Non-pigmented ciliary epithelial cell (primary cell): Measurements from ENCODE around the gene PHF12.

Experiments
- DNase-seq: peaks from one replicate; pipeline ENCODE4 v3.0.0-alpha.2; 2010; ENCODE audit warnings: low read depth

Gene PHF12

DNA sequence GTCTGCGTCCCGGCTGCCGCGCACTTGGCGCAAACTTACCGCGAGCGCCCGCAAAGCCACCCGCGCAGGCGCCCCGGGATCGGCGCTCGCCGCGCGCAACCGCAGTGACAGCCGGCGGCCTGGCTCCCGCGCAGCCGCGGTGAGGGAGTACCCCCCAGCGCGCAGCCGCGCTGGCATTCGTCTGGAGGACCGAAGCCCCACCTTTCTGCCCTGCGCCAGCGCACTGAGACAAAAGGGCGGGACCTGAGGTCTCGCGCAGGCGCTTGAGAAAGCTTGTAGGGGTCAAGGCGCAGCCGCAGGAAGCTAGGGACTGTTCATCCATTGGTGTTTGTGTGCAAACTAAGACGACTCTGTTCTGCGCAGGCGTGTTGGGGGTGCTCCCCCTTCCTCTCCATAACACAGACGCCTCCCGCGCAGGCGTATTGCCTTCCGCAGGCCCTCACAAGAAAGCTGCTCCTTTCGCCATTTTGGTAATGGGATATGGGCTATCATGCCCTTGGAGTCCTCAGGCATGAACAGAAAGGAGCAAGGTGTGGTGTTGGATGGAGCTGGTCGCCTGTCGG lies at the start of gene PHF12:
PHF12 (minus strand) TSS at position 91 of the 563 bp plus-strand sequence. CDS start 558 bp downstream, outside the sequence.
- DNase-seq, result peak; percentile 100

DNA sequence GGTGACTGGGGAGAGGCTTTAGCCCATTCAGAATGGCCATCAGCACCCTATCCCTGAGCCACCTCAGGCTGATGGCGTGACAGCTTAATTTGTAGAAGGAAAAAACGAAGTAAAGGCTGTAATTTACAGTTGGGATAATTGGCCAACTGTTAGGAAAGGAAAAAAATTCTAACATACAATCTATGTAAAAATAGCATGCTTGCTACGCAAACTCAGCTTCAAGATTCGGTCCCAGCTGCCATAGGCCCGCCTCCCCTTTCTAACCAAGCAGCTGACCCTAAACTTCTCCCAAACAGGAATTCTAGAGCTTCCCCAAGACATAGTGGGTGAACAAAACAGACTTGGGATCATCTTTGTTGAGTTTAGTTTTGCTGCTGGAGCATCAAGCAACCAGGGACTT lies 49.7 kb upstream of the PHF12 start:
- DNase-seq, result no peak

DNA sequence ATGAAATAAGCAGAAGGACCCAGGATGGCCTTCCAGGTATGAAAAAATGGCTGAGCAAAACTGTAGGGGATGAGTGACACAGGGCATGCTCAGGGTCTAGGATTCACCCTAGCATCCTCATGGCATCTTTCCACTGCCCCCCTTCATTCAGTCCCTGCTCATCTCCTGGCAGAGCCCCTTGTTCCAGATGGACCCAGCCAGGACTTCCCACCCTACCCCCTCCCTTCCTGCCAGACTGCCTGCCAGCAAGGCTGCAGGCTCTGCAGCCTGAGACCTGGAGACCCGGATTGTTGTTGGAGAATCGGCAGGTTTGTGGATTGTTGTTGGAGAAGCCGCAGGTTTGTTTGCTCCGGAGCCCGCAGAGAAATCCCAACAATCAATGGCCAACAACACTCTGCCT lies 47.9 kb upstream of the PHF12 start:
- DNase-seq, result no peak

DNA sequence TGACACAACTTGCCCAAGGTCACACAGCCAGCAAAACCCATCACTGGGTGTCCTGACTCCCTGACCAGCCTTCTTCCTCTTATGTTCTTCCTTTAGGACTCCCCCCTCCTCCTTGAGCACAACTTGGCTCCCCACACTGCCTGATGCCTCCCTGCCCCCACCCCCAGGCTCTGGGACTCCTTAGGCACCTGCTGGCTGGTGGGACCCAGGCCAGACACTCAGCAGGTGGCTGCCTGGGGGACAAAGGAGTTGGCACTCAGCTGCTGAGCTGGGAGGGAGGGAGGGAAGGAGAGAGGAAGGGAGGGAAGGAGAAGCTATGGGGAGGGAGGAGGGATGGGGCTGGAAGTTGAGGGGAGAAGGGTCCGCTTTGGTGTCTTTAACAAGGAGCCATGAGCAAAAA lies 46.5 kb upstream of the PHF12 start:
- DNase-seq, result no peak

DNA sequence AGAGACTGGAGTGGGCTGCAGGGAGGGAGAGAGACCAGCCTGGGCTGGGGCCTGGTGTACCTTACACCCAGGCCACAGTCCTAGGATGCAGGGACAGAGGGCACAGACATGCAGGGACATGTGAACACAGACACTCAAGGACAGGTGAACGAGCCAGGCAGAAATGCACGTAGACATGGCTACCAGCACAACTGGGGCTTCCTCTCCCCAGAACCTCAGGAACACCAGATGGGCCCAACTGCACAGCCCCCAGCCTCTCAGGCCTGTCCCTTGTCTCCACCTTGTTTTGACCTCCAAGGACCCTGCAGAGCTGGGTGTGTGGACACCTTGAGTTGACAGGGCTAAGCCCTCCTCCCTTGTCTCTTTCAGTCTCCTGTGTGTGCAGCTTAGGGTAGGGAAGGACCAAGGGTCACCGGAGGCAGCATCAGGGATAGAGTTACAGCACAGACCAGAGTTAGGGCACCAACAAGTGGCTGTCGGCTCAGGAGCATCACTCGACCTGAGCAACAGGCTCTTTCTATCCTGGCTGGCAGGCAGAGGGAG lies 45.3 kb upstream of the PHF12 start:
- no peak for DNase-seq

DNA sequence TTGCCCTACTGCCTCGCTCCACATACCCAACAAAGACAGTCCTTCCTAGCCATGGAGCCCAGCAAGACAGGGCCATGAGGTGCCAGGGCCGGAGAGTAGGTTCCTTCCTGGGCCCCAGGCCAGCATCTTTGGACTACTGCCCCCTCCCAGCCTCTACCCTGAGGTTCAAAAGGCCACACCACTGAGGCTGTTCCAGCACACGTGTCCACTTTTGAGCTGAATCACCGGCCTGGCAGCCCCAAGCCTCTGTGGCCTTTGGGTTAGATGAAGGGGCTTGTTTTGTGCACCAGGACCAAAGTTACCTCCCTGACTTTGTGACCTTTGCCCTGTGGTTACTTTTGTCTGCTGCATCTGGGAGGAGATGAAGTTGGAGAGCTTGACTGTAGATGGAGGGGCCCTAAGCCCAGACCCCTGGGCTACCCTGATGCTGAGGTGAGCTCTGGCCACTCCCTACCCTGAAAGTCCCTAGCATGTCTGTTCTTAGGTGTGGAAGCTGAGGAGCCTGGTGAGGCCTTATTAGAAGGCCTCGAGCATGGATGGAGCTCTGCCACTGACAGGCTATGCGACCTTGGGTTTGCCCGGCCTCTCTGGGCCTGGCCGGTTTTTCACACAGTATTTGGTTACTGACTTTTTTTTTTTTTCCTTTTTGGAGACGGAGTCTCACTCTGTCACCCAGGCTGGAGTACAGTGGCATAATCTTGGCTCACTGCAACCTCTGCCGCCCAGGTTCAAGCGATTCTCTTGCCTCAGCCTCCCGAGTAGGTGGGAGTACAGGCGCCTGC lies 42.5 kb upstream of the PHF12 start:
- DNase-seq, result no peak

DNA sequence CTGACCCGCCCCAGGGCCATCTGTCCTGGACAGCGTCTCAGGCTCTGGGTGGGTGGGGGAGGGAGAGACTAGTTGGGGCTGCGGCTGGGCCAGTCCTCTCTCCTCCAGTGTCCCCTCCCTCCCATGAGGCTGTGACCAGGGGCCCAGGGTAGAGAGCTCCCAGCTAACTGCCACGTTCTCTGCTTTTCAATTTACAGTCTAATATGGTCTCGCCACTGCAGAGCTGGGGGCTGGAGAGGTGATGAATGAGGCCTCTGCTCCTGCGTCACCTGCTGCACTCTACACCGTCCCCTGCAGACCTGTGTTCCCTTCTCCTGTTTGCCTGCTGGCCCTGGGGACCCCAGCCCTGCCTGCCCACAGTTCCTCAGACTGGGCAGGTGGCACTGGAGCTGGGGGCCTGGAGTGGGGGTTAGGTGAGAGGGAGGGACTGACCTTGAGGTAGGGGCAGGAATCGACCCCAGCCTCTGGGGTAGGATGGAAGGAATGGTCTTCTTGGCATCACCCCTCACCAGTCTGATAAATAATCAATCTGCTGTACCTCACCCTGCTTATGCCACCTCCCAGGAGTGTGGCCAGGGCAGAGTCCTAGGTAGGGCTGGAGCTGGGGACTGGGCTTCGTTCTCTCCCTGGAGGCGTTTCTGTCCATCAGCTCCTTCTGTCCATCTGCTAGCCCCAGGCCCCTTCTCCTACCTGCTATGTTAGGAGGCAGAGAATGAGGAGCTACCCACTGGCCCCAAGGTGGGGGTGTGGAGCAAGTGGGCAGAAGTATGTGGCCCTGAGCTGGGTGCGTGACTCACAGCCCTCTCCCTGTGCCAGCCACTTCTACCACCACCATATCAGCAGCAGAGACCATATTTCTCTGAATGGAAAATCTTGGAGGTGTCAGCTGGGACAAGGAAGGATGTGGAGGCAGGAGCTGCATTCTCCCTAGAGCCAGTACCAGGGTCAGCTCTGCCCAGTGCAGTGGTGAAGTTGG lies 41.6 kb upstream of the PHF12 start:
- DNase-seq, result no peak

DNA sequence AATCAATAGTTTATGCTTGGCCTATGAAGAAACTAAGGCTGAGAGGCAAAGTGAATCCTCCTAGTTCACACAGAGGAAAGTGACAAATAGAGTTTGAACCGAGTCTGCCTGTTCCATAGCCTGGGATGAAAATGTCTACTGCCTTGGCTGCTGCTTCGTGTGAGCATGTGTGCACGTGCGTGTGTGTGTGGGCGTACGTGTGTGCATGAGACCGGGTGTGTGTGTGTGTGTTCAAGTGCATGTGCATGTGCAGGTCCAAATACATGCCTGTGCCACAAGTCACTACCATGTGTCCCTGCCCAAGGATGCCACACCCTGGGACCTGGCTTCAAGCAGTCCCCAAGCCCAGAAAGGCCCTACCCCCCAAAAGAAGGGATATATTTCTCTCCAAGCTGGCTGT lies 40.9 kb upstream of the PHF12 start:
- DNase-seq, result no peak

DNA sequence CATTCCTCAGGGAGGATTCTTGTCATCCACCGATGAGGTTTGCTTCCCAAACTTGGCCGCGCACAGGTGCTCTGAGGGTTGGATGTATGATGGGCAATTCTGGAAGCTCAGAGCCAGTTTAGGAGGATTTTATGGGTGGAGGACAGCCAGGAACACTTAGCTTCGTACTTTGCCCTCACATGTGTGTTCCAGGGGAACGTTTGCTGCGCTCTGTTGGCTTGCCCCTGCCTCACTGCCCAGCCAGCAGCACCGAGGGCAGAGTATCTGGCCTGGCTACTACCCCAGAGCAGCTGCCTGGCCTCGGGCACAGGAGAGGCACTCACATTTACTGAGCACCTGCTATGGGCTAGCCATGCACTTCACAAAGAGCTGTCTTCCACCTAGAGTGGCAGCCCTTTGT lies 40.5 kb upstream of the PHF12 start:
- DNase-seq, result no peak

DNA sequence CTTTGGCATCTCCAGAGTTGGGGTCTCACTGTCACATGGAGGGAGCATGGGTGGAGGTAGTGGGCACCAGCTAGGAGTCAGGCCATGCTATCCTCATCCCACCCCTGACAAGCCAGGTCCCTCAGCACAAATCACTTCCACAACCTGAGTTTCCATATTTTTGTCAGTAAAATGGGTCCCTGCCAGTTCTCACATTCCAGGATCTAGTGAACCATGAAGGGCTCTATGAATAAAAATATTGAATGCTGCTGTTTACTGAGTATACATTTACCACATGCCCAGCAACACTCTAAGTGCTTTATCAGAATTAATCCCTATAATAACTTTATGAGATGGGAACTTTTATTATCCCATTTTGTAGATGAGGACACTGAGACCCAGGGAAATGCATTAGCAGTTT lies 37.7 kb upstream of the PHF12 start:
- no peak for DNase-seq

DNA sequence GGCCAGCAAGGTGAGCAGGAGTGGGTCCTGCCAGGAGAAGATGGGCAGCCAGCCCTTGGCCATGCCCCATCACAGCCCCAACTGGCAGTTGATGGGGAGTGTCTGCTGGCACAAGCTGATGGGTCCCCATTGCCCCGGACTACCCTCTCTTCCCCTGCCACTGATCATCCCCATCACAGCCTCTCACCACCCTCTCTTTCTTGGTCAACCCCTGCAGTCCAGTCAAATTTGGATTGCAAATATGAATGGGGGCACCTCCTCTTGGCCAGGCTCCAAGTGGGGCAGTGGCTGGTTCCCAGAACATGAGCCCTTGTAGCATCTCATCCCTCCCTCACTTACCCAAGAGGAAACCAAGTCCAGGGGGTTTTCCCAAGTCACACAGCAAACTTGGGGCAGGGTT lies 37.2 kb upstream of the PHF12 start:
- no peak for DNase-seq

DNA sequence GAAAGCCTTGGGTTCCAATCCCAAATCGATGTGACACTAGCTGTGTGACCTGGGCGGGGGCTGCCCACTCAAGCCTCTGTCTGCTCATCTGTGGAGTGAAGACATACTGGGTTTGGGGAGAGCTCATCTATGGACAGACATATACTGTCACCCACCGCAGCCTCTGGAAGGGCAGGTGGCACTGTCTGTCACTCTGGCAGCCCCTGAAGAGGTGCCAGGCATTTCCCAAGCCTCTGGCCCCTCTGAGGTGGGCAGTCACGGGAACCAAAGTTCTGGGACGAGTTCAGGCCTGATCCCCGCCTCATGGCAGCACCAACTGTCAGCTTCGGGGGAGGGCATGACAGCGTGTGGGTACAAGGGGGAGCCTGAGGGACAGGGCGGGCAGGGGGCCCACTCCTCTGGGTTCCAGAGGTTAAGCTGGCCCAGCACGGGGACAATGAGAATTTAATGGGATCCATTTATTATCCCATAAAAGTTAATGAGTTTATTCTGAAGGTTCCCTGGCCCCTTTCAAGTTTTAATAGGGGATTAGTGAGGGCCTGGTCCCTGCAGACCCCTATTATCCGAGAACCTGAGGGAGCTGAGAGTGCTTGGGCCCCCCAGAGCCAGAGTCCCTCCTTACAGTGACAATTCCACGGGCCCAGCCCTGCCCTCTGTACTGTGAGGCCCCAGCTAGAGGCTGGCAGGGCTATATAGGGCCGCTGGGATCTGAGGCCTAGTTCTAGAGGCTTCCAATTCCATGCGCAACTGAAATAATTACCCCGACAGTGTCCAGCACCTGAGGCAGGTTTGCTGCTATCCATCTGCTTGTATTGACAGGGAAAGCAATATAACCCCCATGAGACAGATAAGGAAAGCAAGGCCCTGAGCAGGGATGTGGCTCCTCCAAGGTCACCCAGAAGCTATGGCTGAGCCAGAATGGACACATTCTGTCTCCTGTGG lies 35.7 kb upstream of the PHF12 start:
- DNase-seq, result no peak

DNA sequence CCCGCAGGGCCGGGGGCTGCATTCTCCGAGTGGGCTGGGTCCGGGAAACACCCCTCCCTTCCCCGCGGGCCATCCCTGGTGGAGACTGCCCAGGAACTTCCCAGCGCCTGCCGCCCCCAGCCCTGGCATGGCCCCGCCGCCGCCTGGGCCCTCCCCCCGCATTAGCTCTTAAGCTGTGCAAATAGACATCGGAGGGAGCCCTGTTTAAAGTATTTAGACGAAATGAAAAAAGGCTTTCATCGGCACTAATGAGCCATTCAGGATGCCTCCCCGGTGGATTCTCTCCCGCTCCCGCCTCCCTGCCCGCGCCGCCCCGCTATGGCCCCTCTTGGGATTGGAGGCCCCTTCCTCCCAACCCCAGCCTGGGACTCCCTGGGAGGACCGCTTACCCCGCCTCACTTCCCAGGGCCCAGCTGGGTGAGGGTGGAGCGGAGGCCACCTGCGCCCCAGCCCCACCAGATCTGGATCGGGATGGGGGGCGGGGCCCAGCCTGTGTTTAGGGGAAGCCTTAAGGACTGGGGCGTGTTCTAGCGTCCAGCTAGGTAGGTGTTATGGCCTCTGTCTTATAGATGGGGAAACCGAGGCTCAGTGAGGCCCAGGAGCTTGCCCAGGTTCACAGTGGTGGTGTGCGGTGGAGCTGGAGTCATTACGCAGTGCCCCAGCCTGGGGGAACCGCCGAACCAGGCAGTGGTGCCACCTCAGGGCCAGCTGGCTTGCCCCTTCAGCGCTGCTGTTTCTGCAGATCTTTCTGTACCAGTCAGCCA lies 34.8 kb upstream of the PHF12 start:
- DNase-seq, result no peak

DNA sequence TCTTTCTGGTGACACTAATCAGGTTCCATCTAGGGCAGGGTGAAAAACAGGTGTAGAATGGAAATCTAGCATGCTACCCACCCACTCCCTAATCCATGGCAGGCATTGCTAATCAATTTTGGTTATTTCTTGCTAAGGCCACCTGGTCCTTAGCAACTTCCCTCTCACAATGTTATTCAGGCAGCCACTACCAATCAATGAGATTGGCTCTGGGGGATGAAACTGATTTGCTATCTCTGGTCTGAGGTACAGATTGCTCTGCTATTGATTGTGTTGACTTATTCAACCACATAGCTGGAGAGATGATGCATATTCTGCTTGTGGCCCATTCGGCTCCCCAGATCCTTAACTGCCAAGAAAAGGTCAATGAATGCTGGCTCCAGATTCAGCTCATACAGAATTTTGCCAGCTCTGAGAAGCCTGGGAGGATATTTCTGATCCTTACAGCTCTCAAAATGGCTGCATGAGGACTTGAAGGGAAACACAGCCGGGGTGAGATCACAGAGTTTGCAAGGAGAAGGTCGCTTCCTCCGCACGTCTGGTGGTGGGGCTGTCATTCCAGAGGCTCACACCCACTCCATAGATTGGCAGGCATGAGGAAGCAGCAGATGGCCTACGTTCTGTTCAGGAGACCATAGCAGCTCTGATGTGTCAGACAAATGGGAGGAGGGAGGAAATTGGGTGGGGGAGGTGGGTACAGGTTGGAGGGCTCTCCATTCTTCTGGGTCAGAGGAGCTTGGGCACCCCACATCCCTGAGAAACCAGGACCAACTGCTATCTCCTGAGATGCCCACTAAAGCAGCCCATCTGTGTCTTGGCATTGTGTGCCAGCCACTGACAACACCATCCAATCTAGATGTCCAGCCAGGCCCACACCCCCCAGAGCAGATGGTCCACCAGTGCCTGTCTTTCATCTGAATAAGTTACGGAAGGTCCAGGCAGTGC lies 32.2 kb upstream of the PHF12 start:
- no peak for DNase-seq

DNA sequence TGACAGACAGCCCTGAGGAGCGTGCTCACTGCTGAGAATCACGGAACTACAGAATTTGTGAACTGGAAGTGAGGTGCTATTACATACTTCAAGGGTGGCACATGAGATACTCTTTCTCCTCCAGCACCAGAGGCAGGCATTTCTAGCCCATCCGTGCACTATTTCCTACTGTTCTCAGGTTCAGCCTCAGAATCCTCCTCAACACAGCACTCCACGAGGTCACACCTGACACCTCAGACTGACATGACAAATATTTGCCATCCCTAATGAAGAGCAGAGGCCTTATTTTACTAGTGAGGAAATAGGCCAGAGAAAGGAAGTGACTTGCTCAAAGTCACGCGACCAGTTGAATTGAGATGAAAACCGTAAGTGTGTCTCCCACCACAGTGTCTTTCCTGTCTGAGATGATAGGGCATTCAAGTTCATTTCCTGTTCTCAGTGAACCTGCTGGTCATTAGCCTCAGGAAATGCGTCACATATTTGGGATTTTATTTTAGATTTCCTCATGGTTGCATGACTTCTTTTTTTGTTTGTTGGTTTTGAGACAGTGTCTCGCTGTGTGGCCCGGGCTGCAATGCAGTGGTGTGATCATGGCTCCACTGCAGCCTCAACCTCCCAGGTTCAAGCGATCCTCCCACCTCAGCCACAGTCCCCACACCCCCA lies 30.9 kb upstream of the PHF12 start:
- DNase-seq, result no peak

DNA sequence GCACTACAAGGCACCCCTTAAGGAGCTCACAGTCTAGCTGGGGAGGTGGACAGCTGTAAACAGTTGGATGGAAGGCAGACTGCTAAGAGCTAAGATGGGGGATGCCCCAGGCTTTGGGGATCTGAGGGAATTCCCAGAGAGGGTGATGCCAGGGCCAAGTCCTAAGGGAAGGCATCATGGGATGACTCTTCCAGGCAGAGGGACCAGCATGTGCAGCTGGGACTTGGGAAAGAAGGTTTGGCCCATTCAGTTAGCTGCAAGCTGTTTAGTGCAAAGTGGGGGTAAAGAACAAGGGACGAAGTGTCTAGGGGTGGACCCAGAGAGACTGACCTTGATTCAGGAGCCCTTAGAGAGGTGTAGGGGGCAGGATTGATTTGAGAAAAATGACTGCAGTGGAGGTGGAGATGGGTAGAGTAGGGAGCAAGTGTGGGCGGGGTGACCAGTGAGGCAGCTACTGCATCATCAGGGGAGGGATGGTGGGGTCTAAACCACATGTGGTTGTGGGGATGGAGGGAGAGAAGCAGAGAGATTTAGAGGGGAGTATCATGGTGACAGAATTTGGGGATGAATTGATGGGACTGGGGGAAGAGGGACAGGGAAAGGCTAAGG lies 27.1 kb upstream of the PHF12 start:
- DNase-seq, result no peak

DNA sequence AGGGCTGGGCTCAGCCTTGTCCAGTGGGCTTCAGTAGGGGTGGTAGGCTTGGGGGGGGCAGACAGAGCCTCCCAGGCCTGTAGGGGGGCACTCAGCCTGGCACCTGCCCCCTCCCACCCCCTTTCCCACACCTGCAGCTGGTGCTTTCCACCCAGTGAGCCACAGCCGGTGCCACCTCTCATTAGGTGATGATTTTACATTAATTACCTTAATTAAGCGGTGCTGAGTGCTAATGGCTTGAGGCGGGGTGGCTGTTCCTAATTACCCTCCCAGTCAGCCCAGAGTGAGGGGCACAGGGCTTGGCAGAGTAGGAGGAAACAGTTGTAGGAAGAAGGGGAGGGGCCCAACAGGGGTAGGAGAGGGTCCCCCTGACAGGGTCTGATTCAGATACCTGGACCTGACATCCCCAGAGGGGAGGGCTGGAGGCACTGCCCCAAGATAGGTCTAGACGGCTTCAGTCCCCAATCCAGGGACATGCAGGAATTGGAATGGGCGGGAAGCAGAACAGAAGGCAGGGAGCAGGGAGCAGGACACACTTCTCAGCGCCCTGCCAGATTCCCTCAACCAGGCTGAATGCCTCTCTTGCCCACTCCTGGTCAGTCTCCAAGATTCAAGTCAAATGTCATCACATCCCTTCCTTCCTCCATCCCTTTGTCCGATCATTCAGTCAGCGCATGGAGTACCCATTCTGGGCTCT lies 26.5 kb upstream of the PHF12 start:
- DNase-seq, result no peak

DNA sequence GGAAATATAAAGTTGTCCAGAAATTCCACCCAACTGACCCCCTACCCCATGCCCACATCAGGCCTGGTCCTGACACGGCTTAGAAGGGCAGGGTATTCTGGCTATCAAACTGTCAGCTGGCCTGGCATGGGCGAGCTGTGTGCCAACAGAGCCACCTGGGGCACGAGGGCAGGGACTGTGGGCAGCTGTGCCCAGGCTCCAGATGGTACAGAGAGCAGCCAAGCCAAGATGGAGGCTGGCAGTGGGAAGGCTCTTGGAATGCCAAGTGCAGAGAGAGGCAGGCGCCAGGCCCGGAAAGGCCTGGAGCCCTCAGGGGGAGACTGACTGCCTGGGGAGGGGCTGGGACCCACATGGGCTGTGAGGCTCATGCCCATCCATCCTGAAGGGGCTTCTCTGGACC lies 24.3 kb upstream of the PHF12 start:
- no peak for DNase-seq
